IMR-90 (cell line): Measurements from ENCODE around the gene SHISAL1. TPM values are rescaled to one million over a fixed set of nuclear protein-coding genes. Genes with fewer than 3 reads are reported as not detected.

Experiments
- ATAC-seq: fragments of 200-7000 bp; cut with Tn5 transposase; 2 replicates; pipeline ENCODE4 v1.9.1; 2020; ENCODE audit warnings: low read depth, mild to moderate bottlenecking, moderate library complexity
- BruUV-seq: library from RNA; stranded (reverse); fragments of 400-500 nt; replicated peaks from 2 replicates; lab custom pipeline; 2021; lab: Mats Ljungman, UMichigan
- CTCF ChIA-PET: fragments of 300-600 bp; formaldehyde crosslinking; extraction: SDS; loops from one replicate; lab custom pipeline; 2021; ENCODE audit warnings: antibody characterized with exemption; lab: Yijun Ruan, JAX
- POLR2A ChIA-PET: fragments of 300-600 bp; sonication (Branson Sonifier 250); formaldehyde crosslinking; loops from one replicate; lab custom pipeline; 2022; ENCODE audit warnings: antibody characterized with exemption; ENCODE audit not compliant: unreplicated experiment; lab: Charles Lee
- DNase-seq: peaks from one replicate; pipeline ENCODE4 v3.0.0; 2013
- H2AFZ ChIP-seq: replicated peaks from 2 replicates; pipeline ENCODE3; 2013; ENCODE audit warnings: low read length, mild to moderate bottlenecking; ENCODE audit not compliant: poor library complexity
- H2AK5ac ChIP-seq: 2 replicates; pipeline ENCODE4 v1.6.1; 2013; ENCODE audit warnings: low read depth, low read length, inconsistent platforms
- H2AK9ac ChIP-seq: replicated peaks from 2 replicates; pipeline ENCODE3; 2013; ENCODE audit warnings: mild to moderate bottlenecking, low read depth, low read length, moderate library complexity; ENCODE audit not compliant: poor library complexity
- H2BK120ac ChIP-seq: 2 replicates; pipeline ENCODE4 v1.6.1; 2013; ENCODE audit warnings: low read depth, low read length, inconsistent platforms
- H2BK15ac ChIP-seq: 3 replicates; pipeline ENCODE4 v1.6.1; 2013; ENCODE audit warnings: low read depth, low read length, inconsistent platforms
- H2BK20ac ChIP-seq: 2 replicates; pipeline ENCODE4 v1.6.1; 2013; ENCODE audit warnings: low read depth, mild to moderate bottlenecking, inconsistent platforms, low read length, moderate library complexity
- H2BK5ac ChIP-seq: 2 replicates; pipeline ENCODE4 v1.6.1; 2013; ENCODE audit warnings: mild to moderate bottlenecking, low read depth, low read length, inconsistent platforms; ENCODE audit not compliant: poor library complexity, severe bottlenecking
- H3K14ac ChIP-seq: replicated peaks from 2 replicates; pipeline ENCODE4 v1.6.1; 2013; ENCODE audit warnings: low read depth, low read length, inconsistent platforms
- H3K18ac ChIP-seq: 2 replicates; pipeline ENCODE4 v1.6.1; 2013; ENCODE audit warnings: low read depth, low read length, control low read depth
- H3K23ac ChIP-seq: 2 replicates; pipeline ENCODE4 v1.6.1; 2013; ENCODE audit warnings: low read depth, low read length, inconsistent platforms
- H3K27ac ChIP-seq: 2 replicates; pipeline ENCODE4 v1.5.1; 2013; ENCODE audit warnings: mild to moderate bottlenecking, control low read depth, low read length; ENCODE audit not compliant: insufficient read depth
- H3K27me3 ChIP-seq: 2 replicates; pipeline ENCODE4 v1.6.1; 2013; ENCODE audit warnings: low read length; ENCODE audit not compliant: control insufficient read depth, insufficient read depth
- H3K36me3 ChIP-seq: 2 replicates; pipeline ENCODE4 v1.6.1; 2013; ENCODE audit warnings: low read length, mixed read lengths; ENCODE audit not compliant: control insufficient read depth, insufficient read depth
- H3K4ac ChIP-seq: 2 replicates; pipeline ENCODE4 v1.6.1; 2013; ENCODE audit warnings: low read depth, low read length, inconsistent platforms
- H3K4me1 ChIP-seq: 2 replicates; pipeline ENCODE4 v1.6.1; 2013; ENCODE audit warnings: low read length, mixed read lengths; ENCODE audit not compliant: control insufficient read depth, insufficient read depth
- H3K4me2 ChIP-seq: 2 replicates; pipeline ENCODE4 v1.6.1; 2013; ENCODE audit warnings: low read depth, mild to moderate bottlenecking, control low read depth, low read length, moderate library complexity
- H3K4me3 ChIP-seq: 2 replicates; pipeline ENCODE4 v1.5.1; 2013; ENCODE audit warnings: low read depth, mild to moderate bottlenecking, control low read depth, low read length, moderate library complexity; ENCODE audit not compliant: insufficient read depth
- H3K56ac ChIP-seq: 2 replicates; pipeline ENCODE4 v1.6.1; 2013; ENCODE audit warnings: low read length, inconsistent platforms; ENCODE audit not compliant: insufficient read depth; ENCODE audit errors: extremely low read depth
- H3K79me1 ChIP-seq, 2 experiments: 2 replicates each; pipeline ENCODE4 v1.6.1; 2013; ENCODE audit warnings: low read length in 2 of 2, inconsistent platforms in 1 of 2, low read depth in 1 of 2
- H3K9ac ChIP-seq: 2 replicates; pipeline ENCODE4 v1.6.1; 2013; ENCODE audit warnings: low read depth, low read length, control low read depth
- H3K9me1 ChIP-seq: 2 replicates; pipeline ENCODE4 v1.6.1; 2013; ENCODE audit warnings: low read length, inconsistent platforms; ENCODE audit not compliant: insufficient read depth
- H3K9me3 ChIP-seq: 2 replicates; pipeline ENCODE4 v1.6.1; 2013; ENCODE audit warnings: low read length; ENCODE audit not compliant: control insufficient read depth, insufficient read depth
- H4K20me1 ChIP-seq: 2 replicates; pipeline ENCODE4 v1.6.1; 2013; ENCODE audit warnings: low read length, inconsistent platforms; ENCODE audit not compliant: insufficient read depth
- H4K5ac ChIP-seq: 2 replicates; pipeline ENCODE4 v1.6.1; 2013; ENCODE audit warnings: mild to moderate bottlenecking, low read depth, low read length, control low read depth
- H4K8ac ChIP-seq, 2 experiments: 2 replicates each; pipeline ENCODE4 v1.6.1; 2013; ENCODE audit warnings: low read depth in 2 of 2, low read length in 2 of 2, control low read depth in 1 of 2, inconsistent platforms in 1 of 2
- H4K91ac ChIP-seq: 2 replicates; pipeline ENCODE4 v1.6.1; 2013; ENCODE audit warnings: low read depth, low read length, inconsistent platforms; ENCODE audit not compliant: insufficient read depth
- BHLHE40 ChIP-seq: fragments of 150-350 bp; IDR thresholded peaks from 2 replicates; pipeline ENCODE4 v1.6.1; 2016; ENCODE audit warnings: mild to moderate bottlenecking, low read depth, low read length
- MAFK ChIP-seq: IDR thresholded peaks from 2 replicates; pipeline ENCODE4 v1.6.1; 2012; ENCODE audit warnings: low read depth, low read length, improper control_type of control experiment
- RAD21 ChIP-seq: IDR thresholded peaks from 2 replicates; pipeline ENCODE4 v1.6.1; 2012; ENCODE audit warnings: low read length, improper control_type of control experiment
- WGBS, 2 experiments: methylation state at CpG; one replicate each; pipeline versions ENCODE4 v1.1.5 to v1.1.7; 2013; ENCODE audit warnings: missing lambda C conversion rate in 2 of 2; ENCODE audit not compliant: insufficient read length in 1 of 2; ENCODE audit errors: extremely low coverage in 2 of 2; 5-methylcytosine and 5-hydroxymethylcytosine counted together
- dilution Hi-C: fragments of 300-500 bp; cut with HindIII; formaldehyde crosslinking; loops from one replicate; pipeline ENCODE4 v1.14.3; 2018; ENCODE audit warnings: low sequenced_read_pairs; ENCODE audit not compliant: unreplicated experiment
- in situ Hi-C: fragments of 300-500 bp; cut with MboI; formaldehyde crosslinking; loops from 3 replicates; pipeline ENCODE4 v1.14.3; 2019; ENCODE audit warnings: low sequenced_read_pairs, inconsistent platforms, mixed read lengths
- intact Hi-C: fragments of 100-400 bp; cut with micrococcal nuclease; formaldehyde crosslinking; loops from 2 replicates; pipeline ENCODE4 v1.10.0; 2022
- polyA plus RNA-seq, 3 experiments: library from polyadenylated mRNA; depleted of rRNA; stranded (reverse); fragments of >200 nt; gene quantifications; 2 replicates each; pipeline ENCODE4 v1.2.3, GENCODE V29; 2012; ENCODE audit warnings: low replicate concordance in 1 of 3
- total RNA-seq: library from RNA; depleted of rRNA; stranded (reverse); fragments of >200 nt; gene quantifications from 2 replicates; pipeline ENCODE4 v1.2.3, GENCODE V29; 2012

SHISAL1 gene
- total and polyA plus RNA-seq, 2 of the 4 experiments (the other 2 are of a cell fraction) = 1.0 to 1.4 TPM

DNA sequence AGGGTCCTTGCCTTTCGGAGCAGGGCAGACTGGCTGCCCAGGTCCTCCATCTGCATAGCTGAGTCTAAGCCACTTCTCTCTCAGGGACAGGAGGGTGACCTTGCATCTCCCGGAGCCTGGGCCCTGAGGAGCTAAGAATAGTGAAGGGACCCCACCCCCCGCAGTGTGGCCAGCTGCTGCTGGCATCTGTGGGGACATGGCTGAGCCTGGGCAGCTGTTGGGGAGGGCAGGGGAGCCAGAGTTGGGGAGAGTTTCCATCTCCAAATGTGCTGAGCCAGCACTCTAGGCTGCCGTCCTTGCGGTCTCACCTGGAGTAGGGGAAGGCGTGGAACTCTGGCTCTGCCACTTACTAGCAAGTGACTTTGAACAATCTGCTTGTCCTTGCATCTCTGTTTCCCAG, 34.8 kb upstream of the SHISAL1 start:
- no peak overlapping the region for H2BK20ac ChIP-seq
- H3K9me3 ChIP-seq = no peaks in the 10 kb centered on the region
- H3K23ac ChIP-seq = no peak overlapping the region
- intact Hi-C loops (no loop called here), dilution Hi-C loops (no loop called here), in situ Hi-C loops (no loop called here)
- H3K14ac ChIP-seq = no peak overlapping the region
- no peak overlapping the region for H3K4me2 ChIP-seq
- CTCF ChIA-PET = no interaction called here
- H4K20me1 ChIP-seq = peaks cover 4% of the 10 kb centered on the region; the same call in 1 of the 2 replicates
- H3K18ac ChIP-seq = 0 out of 2 replicates have a peak overlapping the region, but pooled peaks have one; percentile 19
- H4K5ac ChIP-seq = no peak overlapping the region; the same call in 1 of the 2 replicates
- no peak overlapping the region for H2BK5ac ChIP-seq
- POLR2A ChIA-PET = no interaction called here
- no TSS peak for BruUV-seq
- H3K4me3 ChIP-seq = no peak overlapping the region
- H3K9me1 ChIP-seq = peaks cover 3% of the 10 kb centered on the region; the same call in 1 of the 2 replicates
- no peak overlapping the region for H2AK9ac ChIP-seq
- no peak overlapping the region for H2AFZ ChIP-seq
- DNase-seq (no peak), ATAC-seq (no peak; the same call in 1 of the 2 replicates)
- peak overlapping the region; percentile 19; the same call in 1 of the 2 replicates for H4K91ac ChIP-seq
- H3K4me1 ChIP-seq = peaks cover 23% of the 10 kb centered on the region
- H3K27me3 ChIP-seq = peaks cover 7% of the 10 kb centered on the region
- WGBS, 2 experiments = 60% methylated on average over 1 of the region's 6 CpGs; no CpG with 5 or more reads in 1 of the 2 experiments
- no peaks in the 10 kb centered on the region for H3K36me3 ChIP-seq
- H4K8ac ChIP-seq = no peak overlapping the region
- no peak overlapping the region for H3K56ac ChIP-seq
- no peaks in the 10 kb centered on the region for H3K79me1 ChIP-seq
- TF ChIP-seq RAD21 (no peak), BHLHE40 (no peak), MAFK (peak; percentile 94)
- H3K9ac ChIP-seq = no peak overlapping the region
- peak overlapping the region; percentile 39; the same call in 1 of the 2 replicates for H2BK120ac ChIP-seq
- H3K4ac ChIP-seq = peak overlapping the region; percentile 19; the same call in 1 of the 2 replicates
- H3K27ac ChIP-seq = no peak overlapping the region
- H2BK15ac ChIP-seq = 0 out of 3 replicates have a peak overlapping the region, but pooled peaks have one; percentile 25
- H2AK5ac ChIP-seq = peak overlapping the region; percentile 94
